ENCODE data around the gene PRKN.

DNA sequence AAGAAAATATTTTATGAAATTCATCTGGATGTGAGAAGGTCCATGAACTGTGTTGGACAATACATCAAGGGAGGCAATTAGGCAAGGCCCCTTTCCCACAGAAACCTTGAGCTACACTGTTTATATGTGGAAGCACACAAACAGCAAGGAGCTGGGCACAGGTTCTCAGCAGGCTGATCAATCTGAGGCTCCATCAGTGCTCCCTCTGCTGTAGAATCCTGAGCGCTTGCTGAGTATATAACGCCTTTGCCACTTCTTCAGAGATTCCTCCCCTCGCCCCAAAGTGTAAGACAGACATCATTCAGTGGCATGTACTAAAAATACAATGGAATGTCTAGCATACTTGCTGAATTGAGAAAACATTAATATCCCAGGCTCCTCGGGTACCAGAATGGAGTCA, 146.9 kb downstream of the PRKN start:
- TF ChIP-seq, protein P1, sequence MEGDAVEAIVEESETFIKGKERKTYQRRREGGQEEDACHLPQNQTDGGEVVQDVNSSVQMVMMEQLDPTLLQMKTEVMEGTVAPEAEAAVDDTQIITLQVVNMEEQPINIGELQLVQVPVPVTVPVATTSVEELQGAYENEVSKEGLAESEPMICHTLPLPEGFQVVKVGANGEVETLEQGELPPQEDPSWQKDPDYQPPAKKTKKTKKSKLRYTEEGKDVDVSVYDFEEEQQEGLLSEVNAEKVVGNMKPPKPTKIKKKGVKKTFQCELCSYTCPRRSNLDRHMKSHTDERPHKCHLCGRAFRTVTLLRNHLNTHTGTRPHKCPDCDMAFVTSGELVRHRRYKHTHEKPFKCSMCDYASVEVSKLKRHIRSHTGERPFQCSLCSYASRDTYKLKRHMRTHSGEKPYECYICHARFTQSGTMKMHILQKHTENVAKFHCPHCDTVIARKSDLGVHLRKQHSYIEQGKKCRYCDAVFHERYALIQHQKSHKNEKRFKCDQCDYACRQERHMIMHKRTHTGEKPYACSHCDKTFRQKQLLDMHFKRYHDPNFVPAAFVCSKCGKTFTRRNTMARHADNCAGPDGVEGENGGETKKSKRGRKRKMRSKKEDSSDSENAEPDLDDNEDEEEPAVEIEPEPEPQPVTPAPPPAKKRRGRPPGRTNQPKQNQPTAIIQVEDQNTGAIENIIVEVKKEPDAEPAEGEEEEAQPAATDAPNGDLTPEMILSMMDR (IDR thresholded peaks at IDR 0.05; ENCODE audit: low read depth, low read length): no peak
- TF ChIP-seq POLR2A (IDR thresholded peaks at IDR 0.05; ENCODE audit: extremely low read depth, insufficient read length): no peak
